ENCODE data around the gene CROCC2.

The CROCC2 gene

DNA sequence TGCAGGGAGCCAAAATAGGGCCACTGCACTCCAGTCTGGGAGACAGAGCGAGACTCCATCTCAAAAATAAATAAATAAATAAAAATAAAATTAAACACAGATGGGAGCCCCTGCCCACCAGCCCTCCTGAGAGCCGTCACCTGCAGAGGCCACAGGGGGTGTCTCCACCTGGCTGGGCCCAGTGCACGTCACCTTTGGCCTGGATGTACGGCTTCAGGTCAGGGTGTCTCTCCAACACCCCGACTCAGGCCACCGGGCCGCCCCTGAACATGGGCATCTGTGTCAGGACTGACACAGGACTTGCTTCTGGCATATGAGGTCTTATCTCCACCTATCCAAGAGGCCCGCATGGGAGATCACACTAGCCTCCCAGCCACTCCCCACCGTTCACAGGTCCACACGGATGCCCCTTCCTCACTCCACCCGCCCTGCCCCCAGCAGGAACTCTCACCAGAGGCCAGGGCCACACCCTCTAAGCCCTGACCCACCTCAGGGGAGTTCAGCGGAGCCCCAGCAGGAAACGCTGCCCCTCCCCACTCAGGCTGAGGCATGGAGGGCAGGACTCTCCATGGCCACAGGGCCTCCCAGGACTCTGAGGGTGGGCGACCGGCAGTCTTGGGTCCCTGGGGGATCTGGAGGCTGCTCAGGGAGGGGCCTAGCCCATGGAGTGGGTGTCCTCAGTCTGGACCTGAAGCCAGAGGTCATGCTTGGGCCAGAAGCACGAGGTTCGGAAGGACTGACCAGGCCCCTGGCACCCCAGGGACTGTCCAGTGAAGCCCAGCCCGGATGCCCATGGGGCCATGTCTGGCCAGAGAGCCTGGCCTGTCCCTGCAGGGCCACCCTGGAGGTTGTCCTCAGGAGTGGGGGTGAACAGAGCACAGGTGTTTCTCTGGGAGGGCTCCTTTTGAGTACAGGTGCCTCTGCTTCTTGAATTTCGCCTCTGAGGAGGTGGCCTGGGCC, 1.6 kb upstream of the CROCC2 start:
- H3K27me3 ChIP-seq (ENCODE audit: control insufficient read depth, insufficient read depth, low read length): no peaks in the 10 kb centered on the region
- no peak overlapping the region for H3K9ac ChIP-seq (ENCODE audit: low read length)
- H3K4me3 ChIP-seq (ENCODE audit: low read length): no peak overlapping the region
- H3K4me1 ChIP-seq (ENCODE audit: control insufficient read depth, low read depth, low read length): no peaks in the 10 kb centered on the region
- H3K27ac ChIP-seq (ENCODE audit: low read length): no peak overlapping the region
- no peaks in the 10 kb centered on the region for H3K36me3 ChIP-seq (ENCODE audit: control insufficient read depth, low read depth, low read length)
- no peaks in the 10 kb centered on the region for H3K9me3 ChIP-seq (ENCODE audit: control insufficient read depth, low read depth, low read length)

DNA sequence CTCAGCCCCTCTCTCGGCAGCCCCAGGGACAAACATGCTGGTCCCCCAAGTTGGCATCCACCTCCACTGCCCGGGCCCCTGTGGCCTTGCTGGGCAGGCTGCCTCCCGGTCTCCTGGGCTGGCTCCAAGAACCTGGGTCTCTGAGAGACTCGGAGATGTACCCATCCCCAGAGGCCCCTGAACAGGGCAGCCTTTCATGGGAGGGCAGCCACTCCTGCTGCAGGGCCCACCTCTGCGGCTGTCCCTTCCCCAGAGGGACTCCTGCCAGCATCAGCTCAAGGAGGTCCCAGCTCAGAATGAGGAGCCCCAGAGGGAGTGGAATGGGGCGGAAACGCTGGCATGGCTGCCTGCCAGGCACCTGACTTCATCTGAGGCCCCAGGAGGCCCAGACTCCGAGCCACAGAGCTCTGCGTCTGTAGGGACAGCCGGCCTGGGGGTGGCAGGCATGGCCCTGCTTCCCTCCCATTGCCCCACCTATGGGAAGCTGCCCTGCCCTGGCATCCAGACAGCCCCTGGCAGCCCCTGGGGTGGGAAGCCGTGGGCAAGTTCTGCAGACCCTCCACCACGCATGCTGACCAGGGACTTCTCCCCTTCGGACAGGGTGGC, 857 bp upstream of the CROCC2 start:
- H3K27me3 ChIP-seq (ENCODE audit: control insufficient read depth, insufficient read depth, low read length): no peaks in the 10 kb centered on the region
- no peak overlapping the region for H3K9ac ChIP-seq (ENCODE audit: low read length)
- no peaks in the 10 kb centered on the region for H3K9me3 ChIP-seq (ENCODE audit: control insufficient read depth, low read depth, low read length)
- no peaks in the 10 kb centered on the region for H3K4me1 ChIP-seq (ENCODE audit: control insufficient read depth, low read depth, low read length)
- H3K36me3 ChIP-seq (ENCODE audit: control insufficient read depth, low read depth, low read length): no peaks in the 10 kb centered on the region
- no peak overlapping the region for H3K4me3 ChIP-seq (ENCODE audit: low read length)
- no peak overlapping the region for H3K27ac ChIP-seq (ENCODE audit: low read length)

DNA sequence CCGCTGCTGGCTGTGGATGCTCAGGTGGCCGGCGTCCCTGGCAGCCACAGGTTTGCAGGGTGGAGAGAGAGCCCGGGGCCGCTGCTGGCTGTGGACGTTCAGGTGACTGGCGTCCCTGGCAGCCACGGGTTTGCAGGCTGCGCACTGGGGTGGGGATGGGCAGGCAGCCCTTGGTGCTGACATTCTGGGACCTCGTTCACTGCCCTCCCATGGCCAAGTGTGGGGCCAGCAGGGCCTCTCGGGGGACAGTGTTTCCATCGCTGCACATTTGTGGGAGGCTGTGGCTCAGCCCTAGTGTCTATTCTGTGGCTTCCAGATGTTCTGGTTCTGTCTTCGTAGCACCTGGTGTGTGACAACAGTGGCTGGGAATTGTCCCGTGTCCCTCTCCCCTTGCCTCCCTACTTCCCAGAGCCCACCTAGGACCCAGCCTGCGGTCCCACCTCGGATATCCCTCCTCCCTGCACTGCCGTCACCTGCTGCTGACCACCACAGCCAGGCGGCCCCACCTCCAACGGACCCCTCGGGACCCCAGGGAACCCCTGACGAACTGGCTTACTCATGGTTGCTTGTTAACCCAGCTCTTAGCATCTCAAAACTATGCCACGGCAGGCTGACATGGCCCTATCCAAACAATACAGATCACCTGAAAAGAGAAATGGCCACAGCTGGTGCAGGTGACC, 915 bp downstream of the CROCC2 start:
- H3K9me3 ChIP-seq (ENCODE audit: control insufficient read depth, low read depth, low read length): no peaks in the 10 kb centered on the region
- H3K27me3 ChIP-seq (ENCODE audit: control insufficient read depth, insufficient read depth, low read length): no peaks in the 10 kb centered on the region
- H3K36me3 ChIP-seq (ENCODE audit: control insufficient read depth, low read depth, low read length): no peaks in the 10 kb centered on the region
- no peaks in the 10 kb centered on the region for H3K4me1 ChIP-seq (ENCODE audit: control insufficient read depth, low read depth, low read length)
- H3K27ac ChIP-seq (ENCODE audit: low read length): no peak overlapping the region
- no peak overlapping the region for H3K9ac ChIP-seq (ENCODE audit: low read length)
- no peak overlapping the region for H3K4me3 ChIP-seq (ENCODE audit: low read length)

DNA sequence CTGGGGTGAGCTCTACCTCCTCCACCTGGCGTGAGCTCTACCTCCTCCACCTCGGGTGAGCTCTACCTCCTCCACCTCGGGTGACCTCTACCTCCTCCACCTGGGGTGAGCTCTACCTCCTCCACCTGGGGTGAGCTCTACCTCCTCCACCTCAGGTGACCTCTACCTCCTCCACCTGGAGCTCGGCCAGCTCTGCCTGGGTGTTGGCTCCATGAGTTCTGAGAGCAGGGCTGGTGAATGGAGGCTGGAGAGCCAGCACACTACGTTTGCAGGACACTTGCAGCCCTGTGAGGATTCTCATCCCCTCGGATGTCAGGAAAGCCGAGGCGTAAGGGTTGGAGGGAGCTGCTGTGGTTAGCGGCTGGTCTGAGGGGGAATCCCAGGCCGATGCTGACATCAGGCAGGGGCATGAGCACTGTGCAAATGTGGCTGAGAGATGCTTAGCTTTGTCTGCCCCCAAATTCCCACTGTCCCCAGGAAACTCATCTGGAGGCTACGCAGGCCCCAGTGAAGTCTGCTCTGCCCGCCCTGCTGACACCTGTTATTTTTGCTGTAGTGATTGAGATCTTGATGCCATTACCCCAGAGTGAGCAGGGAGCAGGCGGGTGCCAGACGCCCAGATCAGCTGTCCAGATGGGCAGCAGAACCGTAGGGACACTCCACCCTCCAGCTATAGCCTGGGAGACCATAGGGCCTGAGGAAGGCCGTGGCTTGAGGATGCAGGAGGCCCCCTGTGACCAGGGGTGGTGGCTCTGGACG, 3.3 kb downstream of the CROCC2 start:
- Histone ChIP-seq H3K27me3 (ENCODE audit: control insufficient read depth, insufficient read depth, low read length) (no peaks in the 10 kb centered on the region), H3K36me3 (ENCODE audit: control insufficient read depth, low read depth, low read length) (no peaks in the 10 kb centered on the region), H3K4me3 (ENCODE audit: low read length) (no peak overlapping the region), H3K27ac (ENCODE audit: low read length) (no peak overlapping the region), H3K4me1 (ENCODE audit: control insufficient read depth, low read depth, low read length) (no peaks in the 10 kb centered on the region), H3K9me3 (ENCODE audit: control insufficient read depth, low read depth, low read length) (no peaks in the 10 kb centered on the region), H3K9ac (ENCODE audit: low read length) (no peak overlapping the region)

DNA sequence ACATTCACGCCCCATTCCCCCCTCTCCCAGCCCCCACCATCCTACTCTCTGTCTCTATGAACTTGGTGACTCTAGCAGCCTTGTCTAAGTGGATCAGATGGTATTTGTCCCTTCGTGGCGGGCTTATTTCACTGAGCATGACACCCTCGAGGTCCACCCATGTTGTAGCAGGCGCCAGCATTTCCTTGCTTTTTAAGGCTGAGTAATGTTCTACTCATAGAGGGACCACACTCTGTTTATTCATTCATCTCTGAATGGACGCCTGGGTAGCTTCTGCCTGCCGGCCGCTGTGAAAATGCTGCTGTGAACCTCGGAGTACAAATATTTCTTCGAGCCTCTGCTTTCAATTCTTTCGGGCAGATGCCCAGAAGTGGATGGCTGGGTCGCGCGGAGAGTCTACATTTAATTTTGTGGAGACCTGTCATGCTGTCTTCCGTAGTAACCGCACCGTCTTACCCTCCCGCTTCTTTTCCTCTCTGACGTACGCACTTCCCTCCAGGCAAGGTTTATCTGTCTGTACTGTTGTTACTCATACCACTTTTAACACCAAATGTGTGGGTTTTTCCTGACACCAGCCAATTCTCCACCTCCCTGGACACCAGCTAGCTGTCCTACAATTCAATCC, 5.6 kb downstream of the CROCC2 start:
- no peak overlapping the region for H3K27ac ChIP-seq (ENCODE audit: low read length)
- peaks cover 1% of the 10 kb centered on the region for H3K4me1 ChIP-seq (ENCODE audit: control insufficient read depth, low read depth, low read length)
- H3K9ac ChIP-seq (ENCODE audit: low read length): no peak overlapping the region
- no peaks in the 10 kb centered on the region for H3K9me3 ChIP-seq (ENCODE audit: control insufficient read depth, low read depth, low read length)
- no peak overlapping the region for H3K4me3 ChIP-seq (ENCODE audit: low read length)
- no peaks in the 10 kb centered on the region for H3K36me3 ChIP-seq (ENCODE audit: control insufficient read depth, low read depth, low read length)
- peaks cover 13% of the 10 kb centered on the region for H3K27me3 ChIP-seq (ENCODE audit: control insufficient read depth, insufficient read depth, low read length)

DNA sequence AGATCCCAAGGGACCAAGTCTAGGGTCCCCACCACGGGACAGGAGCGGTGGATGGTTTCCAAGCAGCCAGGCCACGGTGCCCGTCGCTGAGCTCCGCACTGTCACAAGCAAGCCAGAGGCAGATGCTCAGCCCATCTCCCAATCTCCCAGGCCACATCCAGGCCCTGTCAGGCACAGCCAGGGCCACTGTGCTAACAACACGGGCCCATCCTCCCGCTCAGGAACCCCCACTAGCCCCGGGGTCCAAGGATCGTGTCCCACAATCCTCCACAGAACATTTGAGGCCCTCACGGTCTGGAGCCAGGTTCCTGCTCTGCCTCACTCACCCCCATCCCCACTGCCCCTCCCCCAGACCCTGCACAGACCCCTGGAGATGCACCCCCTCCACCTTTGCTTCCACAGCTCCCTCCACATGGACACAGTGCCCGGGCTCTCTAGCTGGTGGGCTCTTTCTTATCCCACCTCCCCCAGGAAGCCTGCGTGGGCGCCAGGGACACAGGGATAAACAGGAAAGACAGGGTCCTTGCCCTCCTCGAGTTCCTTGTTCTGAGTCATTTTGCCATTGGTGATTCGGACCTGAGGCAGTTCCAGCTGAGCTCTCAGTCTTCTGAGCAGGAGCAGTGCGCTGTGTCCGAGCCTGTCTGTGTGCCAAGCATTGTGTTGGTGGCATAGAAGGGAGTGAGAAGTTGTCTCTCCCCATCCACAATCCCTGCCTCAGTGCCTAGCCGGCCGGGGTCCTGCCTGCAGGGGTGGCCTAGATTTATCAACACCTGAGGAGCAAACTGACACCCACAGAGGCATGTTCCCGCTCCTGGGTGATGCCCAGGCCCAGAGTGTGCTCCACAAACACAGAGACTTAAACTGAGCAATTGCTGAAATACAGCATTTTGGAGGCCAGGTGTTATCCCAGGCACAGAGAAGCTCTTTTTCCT, 7.0 kb downstream of the CROCC2 start:
- peaks cover 13% of the 10 kb centered on the region for H3K27me3 ChIP-seq (ENCODE audit: control insufficient read depth, insufficient read depth, low read length)
- H3K27ac ChIP-seq (ENCODE audit: low read length): no peak overlapping the region
- peaks cover 3% of the 10 kb centered on the region for H3K4me1 ChIP-seq (ENCODE audit: control insufficient read depth, low read depth, low read length)
- no peak overlapping the region for H3K9ac ChIP-seq (ENCODE audit: low read length)
- no peaks in the 10 kb centered on the region for H3K9me3 ChIP-seq (ENCODE audit: control insufficient read depth, low read depth, low read length)
- H3K4me3 ChIP-seq (ENCODE audit: low read length): no peak overlapping the region
- no peaks in the 10 kb centered on the region for H3K36me3 ChIP-seq (ENCODE audit: control insufficient read depth, low read depth, low read length)

DNA sequence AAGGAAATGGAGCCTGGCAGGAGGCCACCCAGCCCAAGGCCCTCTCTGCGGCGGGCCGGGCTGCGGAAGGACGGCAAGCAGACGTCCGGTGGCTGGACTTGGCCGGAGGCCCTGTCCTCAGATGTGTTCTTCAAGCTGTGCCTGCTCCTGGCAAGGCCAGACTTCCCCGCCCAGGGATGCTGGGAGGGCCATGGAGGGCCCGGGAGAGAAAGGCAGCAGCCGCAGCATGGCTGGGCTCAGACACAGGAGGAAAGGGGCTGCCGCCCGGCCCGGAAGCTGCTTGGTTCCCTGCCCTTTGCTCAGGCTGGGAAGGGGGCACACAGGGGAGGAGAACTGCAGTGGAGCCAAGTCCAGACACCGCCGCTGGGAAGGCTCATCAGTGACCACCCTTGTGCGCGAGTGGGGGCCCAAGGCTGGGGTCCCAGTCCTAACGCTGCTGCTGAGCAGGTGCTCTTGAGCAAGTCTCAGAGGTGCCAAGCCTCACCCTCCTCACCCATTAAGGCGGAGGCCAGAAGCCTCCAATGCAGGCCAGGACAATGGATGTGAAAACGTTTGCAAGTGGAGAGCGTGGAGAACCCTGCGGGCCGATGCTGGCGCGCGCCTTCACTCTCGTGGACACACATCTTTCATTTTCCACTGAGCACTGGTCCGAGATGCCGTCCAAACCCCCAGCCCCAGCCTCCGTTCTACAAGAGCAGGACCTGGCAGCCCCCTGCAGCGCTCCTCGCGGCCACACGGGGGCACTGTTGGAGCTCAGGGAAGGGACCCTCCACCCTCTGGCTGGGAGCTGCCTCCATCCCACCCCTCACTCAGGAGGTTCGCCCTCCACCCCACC, 7.9 kb downstream of the CROCC2 start:
- Histone ChIP-seq H3K4me1 (ENCODE audit: control insufficient read depth, low read depth, low read length) (peaks cover 3% of the 10 kb centered on the region), H3K9me3 (ENCODE audit: control insufficient read depth, low read depth, low read length) (no peaks in the 10 kb centered on the region), H3K36me3 (ENCODE audit: control insufficient read depth, low read depth, low read length) (no peaks in the 10 kb centered on the region), H3K27me3 (ENCODE audit: control insufficient read depth, insufficient read depth, low read length) (peaks cover 13% of the 10 kb centered on the region), H3K9ac (ENCODE audit: low read length) (no peak overlapping the region), H3K4me3 (ENCODE audit: low read length) (no peak overlapping the region), H3K27ac (ENCODE audit: low read length) (no peak overlapping the region)

DNA sequence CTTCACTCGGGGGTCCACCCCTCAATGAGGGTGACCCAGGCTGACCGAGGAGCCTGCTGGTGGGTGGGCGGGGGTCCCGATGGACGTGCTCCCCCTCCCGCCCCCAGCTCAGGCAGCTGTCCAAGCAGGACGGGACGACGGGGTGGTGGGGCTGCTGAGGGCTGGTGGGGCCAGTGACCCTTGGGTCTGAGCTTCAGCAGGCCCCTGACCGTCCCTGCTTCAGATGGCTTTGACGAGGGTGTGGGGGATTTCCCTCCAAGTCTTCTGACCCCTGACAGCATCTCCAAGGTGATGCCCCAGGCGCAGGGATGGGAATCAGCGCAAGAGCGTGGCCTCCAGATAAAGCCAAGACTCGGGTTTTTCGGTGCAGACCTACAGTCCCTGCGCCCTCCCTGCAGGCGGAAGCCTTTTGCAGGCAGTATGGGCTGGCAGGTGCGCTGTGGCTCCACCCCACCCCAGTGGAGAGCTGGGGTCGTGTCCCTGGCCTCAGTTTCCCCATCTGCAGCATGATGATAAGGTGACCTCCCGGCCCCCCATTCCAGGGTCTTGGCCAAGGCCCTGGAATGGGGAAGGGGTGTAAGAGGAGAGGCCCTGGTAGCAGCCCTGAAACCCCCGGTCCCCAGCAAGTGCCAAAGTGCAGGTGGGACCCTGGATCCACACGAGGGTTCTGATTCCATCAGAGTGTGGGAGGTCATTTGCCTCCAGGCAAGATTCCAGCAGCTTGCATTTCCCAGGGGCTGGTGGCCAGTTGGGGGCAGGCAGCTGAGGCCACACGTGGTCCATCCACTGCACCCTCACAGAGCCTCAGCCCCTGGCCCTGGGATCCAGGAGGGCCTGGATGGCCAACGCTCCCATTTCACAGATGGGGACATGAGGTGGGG, 8.7 kb downstream of the CROCC2 start:
- Histone ChIP-seq H3K36me3 (ENCODE audit: control insufficient read depth, low read depth, low read length) (no peaks in the 10 kb centered on the region), H3K9me3 (ENCODE audit: control insufficient read depth, low read depth, low read length) (no peaks in the 10 kb centered on the region), H3K4me1 (ENCODE audit: control insufficient read depth, low read depth, low read length) (peaks cover 3% of the 10 kb centered on the region), H3K4me3 (ENCODE audit: low read length) (no peak overlapping the region), H3K9ac (ENCODE audit: low read length) (no peak overlapping the region), H3K27ac (ENCODE audit: low read length) (no peak overlapping the region), H3K27me3 (ENCODE audit: control insufficient read depth, insufficient read depth, low read length) (peaks cover 13% of the 10 kb centered on the region)

Data from iPS-18a (cell line).